Measurements from ENCODE around the gene FUCA1.

DNA sequence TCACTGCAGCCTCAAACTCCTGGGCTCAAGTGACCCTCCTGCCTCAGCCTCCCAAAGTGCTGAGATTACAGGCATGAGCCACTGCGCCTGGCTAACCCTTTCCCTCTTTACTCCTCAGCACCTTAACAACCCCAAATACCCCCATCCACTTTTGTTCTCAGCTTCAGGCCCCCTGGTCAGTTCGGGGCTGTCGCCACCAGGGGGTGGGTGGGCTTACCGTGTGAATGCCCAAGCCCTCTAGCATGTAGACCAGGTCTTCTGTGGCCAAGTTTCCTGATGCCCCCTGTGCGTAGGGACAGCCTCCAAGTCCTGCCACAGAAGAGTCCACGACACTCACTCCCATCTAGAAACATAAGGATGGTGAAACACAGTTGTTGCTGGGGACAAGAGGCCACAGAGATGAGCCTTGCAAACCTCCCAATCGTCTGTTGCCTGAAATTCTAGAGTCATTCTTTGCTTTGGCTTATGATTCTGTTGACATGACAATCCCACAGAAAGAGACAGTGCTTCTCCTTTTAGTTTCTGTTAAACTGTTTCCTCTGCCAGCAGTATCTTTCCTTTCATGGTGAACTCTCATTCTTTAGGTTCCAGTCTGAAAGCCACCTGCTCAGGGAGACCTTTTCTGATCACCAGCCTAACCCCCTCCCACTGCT, 63.8 kb downstream of the FUCA1 start:
- TF ChIP-seq, protein P1, sequence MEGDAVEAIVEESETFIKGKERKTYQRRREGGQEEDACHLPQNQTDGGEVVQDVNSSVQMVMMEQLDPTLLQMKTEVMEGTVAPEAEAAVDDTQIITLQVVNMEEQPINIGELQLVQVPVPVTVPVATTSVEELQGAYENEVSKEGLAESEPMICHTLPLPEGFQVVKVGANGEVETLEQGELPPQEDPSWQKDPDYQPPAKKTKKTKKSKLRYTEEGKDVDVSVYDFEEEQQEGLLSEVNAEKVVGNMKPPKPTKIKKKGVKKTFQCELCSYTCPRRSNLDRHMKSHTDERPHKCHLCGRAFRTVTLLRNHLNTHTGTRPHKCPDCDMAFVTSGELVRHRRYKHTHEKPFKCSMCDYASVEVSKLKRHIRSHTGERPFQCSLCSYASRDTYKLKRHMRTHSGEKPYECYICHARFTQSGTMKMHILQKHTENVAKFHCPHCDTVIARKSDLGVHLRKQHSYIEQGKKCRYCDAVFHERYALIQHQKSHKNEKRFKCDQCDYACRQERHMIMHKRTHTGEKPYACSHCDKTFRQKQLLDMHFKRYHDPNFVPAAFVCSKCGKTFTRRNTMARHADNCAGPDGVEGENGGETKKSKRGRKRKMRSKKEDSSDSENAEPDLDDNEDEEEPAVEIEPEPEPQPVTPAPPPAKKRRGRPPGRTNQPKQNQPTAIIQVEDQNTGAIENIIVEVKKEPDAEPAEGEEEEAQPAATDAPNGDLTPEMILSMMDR (IDR thresholded peaks at IDR 0.05): no peak
- TF ChIP-seq POLR2A (IDR thresholded peaks at IDR 0.05) (no peak), EP300 (IDR thresholded peaks at IDR 0.05) (no peak), POLR2AphosphoS5 (IDR thresholded peaks at IDR 0.05) (no peak)

Data from gastroesophageal sphincter (tissue), 3 donors.